Stimulated activated naive CD4-positive, alpha-beta T cell (primary cell): ENCODE results near the gene CCNB2.
"Not testable (repeated sequence)": the region's sequence is repeated elsewhere in the genome, so short reads cannot be mapped to it uniquely, and the experiment has no call there.

Source experiments
- DNase-seq, 6 experiments: peaks; one replicate each; lab custom pipeline; 2025; lab: John Stamatoyannopoulos, UW

The CCNB2 gene

DNA sequence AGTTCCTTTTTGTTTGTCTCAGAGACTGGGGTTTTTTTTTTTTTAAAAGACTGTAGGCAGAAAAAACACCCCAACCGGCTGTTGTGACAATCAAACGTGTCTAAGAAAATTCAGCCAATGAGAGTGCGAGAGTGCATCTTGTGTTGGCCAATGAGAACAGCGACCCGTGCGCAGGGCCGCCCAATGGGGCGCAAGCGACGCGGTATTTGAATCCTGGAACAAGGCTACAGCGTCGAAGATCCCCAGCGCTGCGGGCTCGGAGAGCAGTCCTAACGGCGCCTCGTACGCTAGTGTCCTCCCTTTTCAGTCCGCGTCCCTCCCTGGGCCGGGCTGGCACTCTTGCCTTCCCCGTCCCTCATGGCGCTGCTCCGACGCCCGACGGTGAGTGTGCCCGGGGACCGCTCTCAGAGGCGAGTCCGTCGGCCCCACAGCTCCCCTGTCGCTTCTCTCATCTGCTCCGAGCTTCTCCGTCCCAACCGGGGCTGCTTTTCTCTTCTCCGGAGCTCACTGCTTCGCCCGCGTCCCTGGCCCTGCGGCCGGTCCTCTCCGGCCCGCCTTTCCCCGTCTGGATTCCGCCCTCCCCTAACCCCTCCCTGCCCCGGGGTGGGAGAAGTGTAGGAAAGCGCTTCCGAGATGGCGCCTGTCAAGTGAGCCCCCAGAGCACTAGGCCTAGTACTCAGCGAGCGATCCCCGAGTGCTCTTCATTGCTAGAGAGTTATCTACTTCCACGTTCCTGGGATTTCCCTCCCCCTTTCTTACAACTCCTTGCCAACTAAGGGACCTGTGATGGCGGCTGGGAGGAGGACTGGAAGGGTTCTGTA, at the start of gene CCNB2:
Gene CCNB2, plus strand, starts transcription at position 235 of the 821 bp plus-strand sequence. Its CDS starts 123 bp downstream, at position 358.
- DNase-seq = peak; percentile 76 to 88 (median 83)

DNA sequence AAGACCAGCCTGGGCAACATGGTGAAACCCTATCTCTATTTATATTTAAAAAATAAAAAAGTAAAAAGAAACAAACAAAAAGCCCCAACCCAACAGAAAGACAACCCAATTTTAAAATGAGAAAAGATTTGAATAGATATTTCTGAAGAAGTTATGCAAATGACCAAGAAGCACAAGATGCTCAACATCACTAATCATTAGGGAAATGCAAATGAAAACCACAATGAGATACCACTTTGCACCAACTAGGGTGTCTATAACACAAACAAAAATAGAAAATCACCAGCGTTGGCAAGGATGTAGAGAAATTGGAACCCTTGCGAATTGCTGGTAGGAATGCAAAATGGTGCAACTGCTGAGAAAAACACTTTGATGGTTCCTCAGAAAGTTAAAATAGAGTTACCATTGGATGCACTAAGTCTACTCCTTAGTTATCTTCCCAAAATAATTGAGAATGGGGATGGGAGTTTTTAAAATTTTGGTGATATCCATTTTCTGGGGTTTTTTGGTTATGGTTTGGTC, 45.8 kb upstream of the CCNB2 start:
- DNase-seq = no peak

DNA sequence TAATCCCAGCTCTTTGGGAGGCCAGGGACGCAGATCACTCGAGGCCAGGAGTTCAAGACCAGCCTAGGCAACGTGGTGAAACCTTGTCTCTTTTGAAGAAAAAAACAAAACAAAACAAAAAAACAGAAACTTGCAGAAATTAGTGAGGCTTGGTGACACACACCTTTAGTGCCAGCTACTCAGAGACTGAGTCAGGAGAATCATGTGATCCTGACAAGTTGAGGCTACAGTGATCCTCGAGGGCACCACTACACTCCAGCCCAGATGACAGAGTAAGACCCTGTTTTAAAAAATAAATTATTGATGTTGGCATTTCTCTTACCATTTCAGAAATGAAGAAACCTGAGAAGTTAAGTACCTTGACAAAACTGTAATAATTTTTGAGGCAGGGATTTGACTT, 44.6 kb upstream of the CCNB2 start:
- DNase-seq = no peak

DNA sequence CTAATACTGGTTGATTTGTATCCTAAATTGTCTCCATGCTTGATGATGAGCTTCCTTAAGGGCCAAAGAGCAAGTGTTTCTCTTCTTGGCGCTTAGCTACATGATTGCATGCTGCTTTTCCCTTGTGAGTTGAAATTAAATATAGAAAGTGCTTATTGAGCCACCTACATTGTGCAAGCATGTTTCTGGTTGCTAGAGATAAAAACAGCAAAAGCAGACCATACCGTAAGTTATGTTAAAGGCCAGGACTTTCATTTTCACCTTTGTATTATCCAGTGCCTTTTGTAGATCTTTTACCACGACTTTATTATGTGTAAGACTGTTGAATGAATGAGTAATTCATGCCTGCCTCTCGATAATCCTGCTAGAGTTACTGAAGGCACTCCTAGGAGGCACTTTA, 41.9 kb upstream of the CCNB2 start:
- DNase-seq = no peak

DNA sequence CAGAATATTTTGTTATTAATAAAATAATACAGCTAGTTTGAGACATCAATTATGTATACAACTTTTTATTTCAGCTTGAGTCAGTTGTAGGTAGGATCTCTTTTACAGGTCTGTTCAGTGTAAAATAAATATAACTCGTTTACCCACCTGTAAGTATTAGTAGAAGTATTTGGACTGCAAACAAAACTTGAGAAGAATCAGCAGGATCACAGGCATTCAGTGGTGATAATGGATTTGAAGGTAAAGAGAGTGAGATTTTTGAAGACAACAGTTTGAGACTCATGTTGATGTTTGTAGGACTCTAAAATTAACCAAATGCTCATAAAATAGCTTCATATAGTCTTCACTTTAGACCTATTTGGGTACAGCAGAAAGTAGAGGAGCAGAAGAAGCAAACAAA, 35.5 kb upstream of the CCNB2 start:
- no peak for DNase-seq

DNA sequence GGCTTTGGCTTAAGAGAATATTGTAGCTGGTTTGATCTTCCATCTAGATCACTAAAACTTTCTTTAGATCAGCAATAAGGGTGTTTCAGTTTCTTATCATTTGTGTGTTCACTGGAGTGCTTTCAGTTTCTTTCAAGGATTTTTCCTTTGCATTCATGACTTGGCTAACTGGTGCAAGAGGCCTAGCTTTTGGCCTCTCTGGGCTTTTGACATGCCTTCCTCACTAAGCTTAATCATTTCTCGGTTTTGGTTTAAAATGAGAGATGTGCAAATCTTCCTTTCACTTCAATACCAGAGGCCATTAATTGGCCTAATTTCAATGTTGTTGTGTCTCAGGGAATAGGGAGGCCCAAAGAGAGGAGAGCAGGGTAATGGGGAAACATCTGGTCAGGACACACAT, 30.3 kb upstream of the CCNB2 start:
- DNase-seq = no peak

DNA sequence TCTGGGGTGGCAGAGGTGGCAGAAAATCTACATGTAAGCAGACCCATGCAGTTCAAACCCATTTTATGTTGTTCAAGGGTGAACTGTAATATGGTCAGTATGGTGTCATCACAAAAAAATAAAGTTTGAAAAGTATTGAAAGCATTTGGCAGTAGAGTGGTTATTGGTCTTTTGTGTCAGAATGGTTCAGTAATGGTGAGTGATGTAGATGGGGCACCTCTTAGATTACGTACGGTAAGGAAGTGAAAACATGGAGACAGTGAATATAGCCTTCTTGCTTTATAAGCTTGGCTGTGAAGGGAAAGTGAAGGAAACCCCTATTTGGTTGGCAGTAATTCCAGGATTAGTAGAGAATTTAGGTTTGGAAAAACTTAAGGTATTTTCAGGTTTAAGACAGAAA, 17.2 kb upstream of the CCNB2 start:
- no peak for DNase-seq

DNA sequence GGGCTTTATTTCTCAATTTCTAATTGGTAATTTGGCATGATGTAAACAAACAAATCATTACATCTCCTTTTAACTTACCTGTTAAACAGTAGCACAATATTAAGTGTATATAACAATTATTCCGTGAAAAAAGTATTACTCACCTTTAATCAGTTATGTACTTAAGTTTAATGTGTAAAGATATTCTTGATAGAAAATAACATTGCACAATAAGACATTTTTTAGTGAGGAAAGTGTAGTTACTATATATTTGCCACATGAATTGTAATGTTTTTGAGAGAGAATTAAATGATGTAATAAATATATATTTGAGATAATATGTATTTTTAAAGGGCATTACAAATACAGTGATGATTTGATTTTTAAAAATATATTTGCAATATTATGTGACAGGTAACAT, 10.9 kb upstream of the CCNB2 start:
- no peak for DNase-seq

DNA sequence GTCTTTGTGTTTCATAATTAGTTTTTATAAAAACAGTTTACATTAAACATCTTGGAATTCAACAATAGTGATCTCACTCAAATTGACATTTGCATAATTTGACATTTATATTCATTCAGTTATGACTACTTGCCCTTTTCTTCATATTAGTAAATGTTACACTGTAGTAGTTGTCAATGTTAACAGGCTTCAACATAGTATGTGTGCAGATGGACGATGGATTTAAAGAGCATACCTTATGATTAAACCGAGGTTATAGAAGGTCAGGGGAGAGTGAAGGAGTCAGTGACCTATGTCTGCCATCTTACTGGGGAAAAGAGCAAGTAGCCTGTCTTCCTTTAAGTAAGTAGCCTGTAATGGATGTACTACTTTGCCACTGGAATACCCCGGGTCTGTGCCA, 8.5 kb upstream of the CCNB2 start:
- no peak for DNase-seq

DNA sequence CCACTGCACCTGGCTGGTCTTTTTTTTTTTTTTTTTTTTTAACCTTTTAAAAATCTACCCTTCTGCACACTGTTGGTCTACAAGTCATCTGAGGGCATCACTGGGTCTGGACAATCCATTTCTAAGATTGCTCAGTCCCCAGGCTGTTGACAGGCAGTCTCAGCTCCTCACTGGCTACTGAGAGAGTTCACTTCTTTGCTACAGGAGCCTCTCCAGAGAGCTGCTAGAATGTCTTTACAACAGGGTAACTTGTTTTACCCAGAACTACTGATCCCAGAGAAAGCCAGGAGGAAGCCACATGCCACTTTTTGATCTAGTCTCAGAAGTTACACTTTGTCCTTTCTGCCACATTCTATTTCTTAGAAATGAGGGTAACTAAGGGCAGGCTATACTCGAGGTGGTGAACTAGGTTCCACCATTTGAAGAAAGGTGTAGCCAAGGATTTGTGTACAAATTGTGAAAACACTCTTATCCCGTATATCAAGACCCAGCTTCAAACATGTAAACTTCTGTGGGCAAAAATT, 5.7 kb upstream of the CCNB2 start:
- no peak for DNase-seq

DNA sequence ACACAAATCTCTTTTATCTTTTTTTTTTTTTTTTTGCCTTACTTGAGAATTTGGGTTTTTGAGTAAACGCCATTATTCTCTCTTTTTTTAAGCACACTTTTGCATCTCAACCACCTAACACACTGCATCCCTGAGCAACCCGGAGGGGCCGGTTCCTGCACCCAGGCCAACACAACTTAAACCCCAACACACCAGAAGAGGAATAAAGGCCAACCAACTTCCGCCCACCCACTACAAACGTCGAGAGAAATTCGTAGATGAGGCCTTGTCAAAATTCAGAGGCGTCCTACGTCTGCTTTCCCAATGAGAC, 389 bp upstream of the CCNB2 start:
- no peak for DNase-seq

DNA sequence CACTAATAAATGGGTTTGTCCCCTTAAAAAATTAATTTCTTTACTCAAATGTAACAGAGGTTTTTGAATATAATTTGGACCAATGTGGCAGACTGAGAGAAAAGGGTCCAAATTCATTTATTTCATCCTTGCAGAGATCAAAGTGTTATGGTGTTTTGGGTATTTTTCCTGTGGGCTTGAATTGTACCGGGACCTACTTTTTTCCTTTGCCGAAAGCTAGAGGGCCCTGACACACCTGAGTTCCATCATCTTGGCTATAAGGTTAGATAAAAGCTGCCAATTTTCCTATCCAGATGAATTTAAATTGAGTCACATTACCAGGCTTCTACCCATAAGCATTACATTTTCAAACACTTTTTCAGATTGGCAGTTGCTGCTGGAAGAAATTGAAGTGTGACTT, 908 bp downstream of the CCNB2 start:
- no peak for DNase-seq

DNA sequence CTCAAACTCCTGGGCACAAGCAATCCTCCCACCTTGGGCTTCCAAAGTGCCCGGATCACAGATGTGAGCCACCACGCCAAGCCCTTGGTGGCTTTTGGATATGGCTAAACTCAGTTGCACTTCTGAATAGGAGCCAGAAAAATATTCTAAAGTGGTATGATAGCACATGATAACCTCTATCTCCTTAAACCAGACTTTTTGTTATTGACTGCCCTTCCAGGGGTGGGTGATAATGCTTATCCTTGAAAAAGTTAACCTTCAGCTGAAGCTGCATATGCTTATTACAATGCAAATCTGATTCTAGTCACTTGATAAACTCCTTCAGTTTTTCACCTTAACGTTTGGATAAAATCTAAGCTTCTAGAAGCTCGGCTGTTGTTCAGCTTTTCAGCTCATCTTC, 6.3 kb downstream of the CCNB2 start:
- DNase-seq = no peak

DNA sequence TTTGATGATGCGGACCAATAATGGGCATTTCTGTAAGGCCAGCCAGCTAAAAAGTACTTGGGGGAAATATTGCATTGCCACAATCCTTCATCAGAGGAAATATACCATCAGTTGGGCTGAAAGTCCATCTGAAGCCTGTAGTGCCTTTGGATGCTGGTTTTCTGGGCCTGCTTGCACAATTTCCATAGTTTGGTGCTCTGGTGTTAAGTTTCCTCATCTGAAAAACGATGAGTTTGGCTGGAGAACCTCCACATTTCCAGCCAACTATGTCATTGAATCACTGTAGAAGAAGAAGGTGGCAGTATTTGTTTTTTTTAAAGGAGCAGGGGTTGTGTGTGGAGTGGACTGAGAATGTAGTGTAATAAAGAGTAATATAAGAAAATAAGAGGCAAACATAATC, 10.1 kb downstream of the CCNB2 start:
- DNase-seq = no peak

DNA sequence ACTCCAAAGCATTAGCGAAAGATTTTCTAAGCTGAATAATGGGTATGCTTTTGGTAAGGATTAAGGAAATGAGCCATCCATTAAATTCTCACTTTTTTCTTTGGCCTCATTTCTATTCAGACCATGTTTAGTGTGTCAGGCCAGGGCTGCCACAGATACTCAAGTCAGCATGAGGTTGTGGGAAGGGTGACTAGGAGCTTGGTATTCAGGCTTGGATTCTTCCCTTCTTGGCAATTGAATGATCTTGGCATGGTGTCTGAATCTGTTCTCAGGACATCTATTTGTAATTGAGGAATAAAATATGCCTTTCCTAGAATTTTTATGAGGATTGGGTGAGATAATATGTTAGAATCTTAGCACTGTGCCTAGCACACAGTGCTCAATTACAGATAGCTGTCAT, 11.2 kb downstream of the CCNB2 start:
- no peak for DNase-seq

DNA sequence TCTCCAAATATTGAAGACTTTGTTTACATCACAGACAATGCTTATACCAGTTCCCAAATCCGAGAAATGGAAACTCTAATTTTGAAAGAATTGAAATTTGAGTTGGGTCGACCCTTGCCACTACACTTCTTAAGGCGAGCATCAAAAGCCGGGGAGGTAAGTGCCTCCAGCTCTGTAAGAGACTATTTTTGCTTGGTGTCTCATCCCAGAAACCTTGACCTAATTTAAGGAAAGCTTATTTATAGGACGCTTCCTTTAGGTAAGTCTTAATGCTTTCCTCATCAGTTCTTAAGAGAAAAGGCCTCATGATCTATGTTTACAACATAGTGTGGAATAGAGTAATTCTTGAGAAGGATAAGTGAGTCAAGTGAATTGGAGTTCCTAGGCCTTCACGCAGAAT, 11.8 kb downstream of the CCNB2 start:
- DNase-seq = no peak

DNA sequence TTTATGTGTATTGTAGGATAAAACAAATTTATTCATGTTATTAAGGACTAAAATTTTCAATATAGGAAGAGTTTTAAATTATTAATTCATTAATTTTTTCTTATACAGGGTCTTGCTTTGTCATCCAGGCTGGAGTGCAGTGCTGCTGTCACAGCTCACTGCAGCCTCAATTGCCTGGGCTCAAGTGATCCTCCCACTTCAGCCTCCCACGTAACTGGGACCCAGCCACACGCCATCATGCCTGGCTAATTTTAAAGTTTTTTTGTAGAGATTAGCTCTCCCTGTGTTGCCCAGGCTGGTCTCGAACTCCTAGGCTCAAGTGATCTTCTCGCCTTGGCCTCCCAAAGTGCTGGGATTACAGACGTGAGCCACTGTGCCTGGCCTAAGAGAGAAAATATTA, 14.7 kb downstream of the CCNB2 start:
- no peak for DNase-seq

DNA sequence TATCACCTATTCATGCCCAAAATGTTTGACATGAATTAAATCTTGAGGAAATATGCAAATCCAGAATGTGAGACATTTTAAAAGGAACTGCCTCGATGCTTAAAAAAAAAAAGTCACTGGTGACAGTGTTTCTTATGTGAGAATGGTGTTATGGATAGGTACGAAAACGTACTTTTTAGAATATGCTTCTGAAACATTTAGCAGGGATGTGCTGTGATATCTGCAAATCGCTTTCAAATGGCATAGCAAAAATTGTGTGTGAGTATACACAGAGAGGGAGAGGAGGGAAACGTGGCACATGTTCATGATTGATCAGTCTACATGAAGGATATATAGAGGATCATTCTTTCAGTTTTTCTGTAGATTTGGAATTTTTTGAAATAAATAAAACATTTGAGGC, 16.0 kb downstream of the CCNB2 start:
- DNase-seq = no peak

DNA sequence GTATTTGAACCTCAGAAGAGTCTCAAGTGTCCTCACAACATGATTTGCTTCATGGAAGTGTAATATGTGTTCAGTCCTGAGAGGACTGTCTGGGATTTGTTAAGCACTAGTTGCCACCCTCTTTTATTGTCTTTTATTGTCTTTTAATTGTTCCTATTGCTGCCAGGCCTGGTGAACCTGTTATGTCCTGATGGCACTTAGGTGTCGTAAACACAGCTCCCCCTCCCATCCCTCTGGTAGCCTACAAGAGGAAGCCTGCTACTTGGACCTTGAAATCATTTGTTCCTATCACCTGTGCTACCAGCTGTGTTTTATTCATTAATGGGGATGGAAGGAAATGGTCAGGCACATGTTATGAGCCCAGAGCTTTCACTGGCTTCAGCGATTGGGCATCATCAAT, 19.3 kb downstream of the CCNB2 start:
- DNase-seq = no peak

DNA sequence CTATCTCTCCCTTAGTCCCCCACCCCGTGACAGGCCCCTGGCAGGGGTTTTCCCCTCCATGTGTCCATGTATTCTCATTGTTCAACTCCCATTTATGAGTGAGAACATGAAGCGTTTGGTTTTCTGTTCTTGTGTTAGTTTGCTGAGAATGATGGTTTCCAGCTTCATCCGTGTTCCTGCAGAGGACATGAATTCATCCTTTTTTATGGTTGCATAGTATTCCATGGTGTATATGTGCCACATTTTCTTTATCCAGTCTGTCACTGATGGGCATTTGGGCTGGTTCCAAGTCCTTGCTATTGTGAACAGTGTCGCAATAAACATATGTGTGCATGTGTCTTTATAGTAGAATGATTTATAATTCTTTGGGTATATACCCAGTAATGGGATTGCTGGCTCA, 20.7 kb downstream of the CCNB2 start:
- not testable (repeated sequence) for DNase-seq

DNA sequence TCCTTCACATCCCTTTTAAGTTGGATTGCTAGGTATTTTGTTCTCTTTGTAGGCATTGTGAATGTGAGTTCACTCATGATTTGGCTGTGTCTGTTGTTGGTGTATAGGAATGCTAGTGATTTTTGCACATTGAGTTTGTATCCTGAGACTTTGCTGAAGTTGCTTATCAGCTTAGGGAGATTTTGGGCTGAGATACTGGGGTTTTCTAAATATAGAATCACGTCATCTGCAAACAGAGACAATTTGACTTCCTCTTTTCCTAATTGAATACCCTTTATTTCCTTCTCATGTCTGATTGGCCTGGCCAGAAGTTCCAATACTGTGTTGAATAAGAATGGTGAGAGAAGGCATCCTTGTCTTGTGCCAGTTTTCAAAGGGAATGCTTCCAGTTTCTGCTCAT, 22.3 kb downstream of the CCNB2 start:
- DNase-seq = not testable (repeated sequence)

DNA sequence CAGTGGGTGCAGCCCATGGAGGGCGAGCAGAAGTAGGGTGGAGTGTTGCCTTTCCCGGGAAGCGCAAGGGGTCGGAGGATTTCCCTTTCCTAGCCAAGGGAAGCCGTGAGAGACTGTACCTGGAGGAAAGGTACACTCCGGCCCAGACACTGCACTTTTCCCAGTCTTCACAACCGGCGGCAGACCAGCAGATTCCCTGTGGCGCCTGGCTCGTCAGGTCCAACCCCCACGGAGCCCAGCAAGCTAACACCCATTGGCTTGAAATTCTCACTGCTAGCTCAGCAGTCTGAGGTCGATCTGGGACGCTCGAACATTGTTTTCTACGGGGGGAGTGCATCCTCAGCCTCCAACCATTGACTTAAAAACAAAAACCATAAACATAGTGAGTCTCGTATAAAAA, 26.5 kb downstream of the CCNB2 start:
- no peak for DNase-seq

DNA sequence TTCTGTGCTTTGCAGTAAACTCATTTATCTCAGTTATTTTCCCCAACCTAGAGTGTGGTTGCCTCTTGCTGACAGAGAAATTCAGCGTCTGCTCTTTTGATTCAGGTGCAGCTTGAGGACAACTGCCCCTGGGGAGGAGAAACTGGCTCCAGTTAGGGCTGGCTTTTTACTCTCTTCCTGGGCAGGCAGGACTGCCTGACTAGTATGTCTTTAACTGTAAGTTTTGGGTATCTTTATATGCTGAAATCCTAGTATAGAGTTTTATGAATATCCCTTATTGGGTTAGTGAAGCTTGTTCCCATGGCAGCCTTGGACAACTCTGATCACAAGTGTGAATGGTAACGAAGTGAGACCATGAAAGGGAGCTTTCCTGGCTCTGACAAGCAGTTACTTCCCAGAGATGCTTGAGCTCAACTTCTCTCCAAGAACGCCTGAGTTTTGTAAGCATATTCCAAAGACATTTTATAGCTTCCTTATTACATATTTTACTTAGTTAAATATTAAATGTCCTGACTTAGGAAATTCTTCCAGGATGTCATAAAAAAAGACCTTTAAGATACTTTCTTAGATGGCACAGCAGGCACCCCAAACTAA, 27.1 kb downstream of the CCNB2 start:
- no peak for DNase-seq
